Dendritic cell treated with granulocyte-macrophage colony-stimulating factor and Interleukin-4, amounts not matched to agents 40 ng/mL and 50 ng/mL, for 4 days (primary cell): Measurements from ENCODE around the gene FGF7.

ENCODE experiments used
- H3K27ac Mint-ChIP-seq: one replicate; pipeline ENCODE4 v1.8.0; 2022; ENCODE audit warnings: mild to moderate bottlenecking, mixed read lengths
- H3K27me3 Mint-ChIP-seq: one replicate; pipeline ENCODE4 v1.8.0; 2022; ENCODE audit warnings: mild to moderate bottlenecking, mixed read lengths
- H3K36me3 Mint-ChIP-seq: one replicate; pipeline ENCODE4 v1.8.0; 2022; ENCODE audit warnings: low read depth, mixed read lengths
- H3K4me1 Mint-ChIP-seq: one replicate; pipeline ENCODE4 v1.8.0; 2022; ENCODE audit warnings: low read depth, mixed read lengths
- H3K4me3 Mint-ChIP-seq: one replicate; pipeline ENCODE4 v1.8.0; 2022; ENCODE audit warnings: mild to moderate bottlenecking, moderate library complexity, mixed read lengths
- H3K9me3 Mint-ChIP-seq: one replicate; pipeline ENCODE4 v1.8.0; 2022; ENCODE audit warnings: mixed read lengths
- intact Hi-C: fragments of 100-400 bp; cut with micrococcal nuclease; formaldehyde crosslinking; loops from one replicate; pipeline ENCODE4 v1.15.0; 2022

FGF7 gene

GRCh38 chr15:49423901-49424550 is 984 bp downstream of the FGF7 start:
- Mint-ChIP-seq H3K27me3 (no peaks in the 10 kb centered on the region), H3K4me1 (no peaks in the 10 kb centered on the region), H3K9me3 (peaks cover 8% of the 10 kb centered on the region), H3K36me3 (no peaks in the 10 kb centered on the region), H3K4me3 (no peak overlapping the region), H3K27ac (no peak overlapping the region)
- intact Hi-C loops = loop anchor here (2.0 to 5.0 kb wide), 3 partner anchors 189 to 562 kb away; partner anchors contain the start of gene SECISBP2L

GRCh38 chr15:49424954-49425353 is 1.9 kb downstream of the FGF7 start:
- no peaks in the 10 kb centered on the region for H3K27me3 Mint-ChIP-seq
- peaks cover 8% of the 10 kb centered on the region for H3K9me3 Mint-ChIP-seq

GRCh38 chr15:49427372-49427771 is 4.3 kb downstream of the FGF7 start:
- H3K27ac Mint-ChIP-seq = no peak overlapping the region
- intact Hi-C loops = no loop called here
- no peaks in the 10 kb centered on the region for H3K36me3 Mint-ChIP-seq
- no peaks in the 10 kb centered on the region for H3K9me3 Mint-ChIP-seq
- H3K27me3 Mint-ChIP-seq = no peaks in the 10 kb centered on the region
- H3K4me1 Mint-ChIP-seq = no peaks in the 10 kb centered on the region
- H3K4me3 Mint-ChIP-seq = no peak overlapping the region

More at GRCh38 chr15:49424954-49425353, 1.9 kb downstream of the FGF7 start:
- H3K27ac Mint-ChIP-seq = no peak overlapping the region
- intact Hi-C loops = loop anchor here (5.0 kb wide), 2 partner anchors 378 to 563 kb away; partner anchors contain the start of gene SECISBP2L
- H3K36me3 Mint-ChIP-seq = no peaks in the 10 kb centered on the region
- H3K4me1 Mint-ChIP-seq = no peaks in the 10 kb centered on the region
- no peak overlapping the region for H3K4me3 Mint-ChIP-seq

GRCh38 chr15:49428409-49429095 is 5.5 kb downstream of the FGF7 start:
- intact Hi-C loops = no loop called here
- H3K27me3 Mint-ChIP-seq = no peaks in the 10 kb centered on the region
- H3K27ac Mint-ChIP-seq = no peak overlapping the region
- no peaks in the 10 kb centered on the region for H3K9me3 Mint-ChIP-seq
- H3K4me1 Mint-ChIP-seq = no peaks in the 10 kb centered on the region
- no peaks in the 10 kb centered on the region for H3K36me3 Mint-ChIP-seq
- H3K4me3 Mint-ChIP-seq = no peak overlapping the region

GRCh38 chr15:49430046-49430445 is 7.0 kb downstream of the FGF7 start:
- intact Hi-C loops = no loop called here

GRCh38 chr15:49435174-49435573 is 12.1 kb downstream of the FGF7 start:
- intact Hi-C loops = no loop called here
- H3K9me3 Mint-ChIP-seq = no peaks in the 10 kb centered on the region
- H3K4me1 Mint-ChIP-seq = peaks cover 17% of the 10 kb centered on the region
- no peaks in the 10 kb centered on the region for H3K36me3 Mint-ChIP-seq
- H3K27ac Mint-ChIP-seq = no peak overlapping the region
- no peak overlapping the region for H3K4me3 Mint-ChIP-seq
- no peaks in the 10 kb centered on the region for H3K27me3 Mint-ChIP-seq

More at GRCh38 chr15:49430046-49430445, 7.0 kb downstream of the FGF7 start:
- no peaks in the 10 kb centered on the region for H3K36me3 Mint-ChIP-seq
- no peaks in the 10 kb centered on the region for H3K4me1 Mint-ChIP-seq
- H3K9me3 Mint-ChIP-seq = no peaks in the 10 kb centered on the region
- no peaks in the 10 kb centered on the region for H3K27me3 Mint-ChIP-seq
- H3K4me3 Mint-ChIP-seq = no peak overlapping the region
- no peak overlapping the region for H3K27ac Mint-ChIP-seq

GRCh38 chr15:49436751-49437150 is 13.7 kb downstream of the FGF7 start:
- H3K4me3 Mint-ChIP-seq = no peak overlapping the region
- no peak overlapping the region for H3K27ac Mint-ChIP-seq
- H3K4me1 Mint-ChIP-seq = peaks cover 17% of the 10 kb centered on the region
- no peaks in the 10 kb centered on the region for H3K36me3 Mint-ChIP-seq
- no peaks in the 10 kb centered on the region for H3K27me3 Mint-ChIP-seq
- no peaks in the 10 kb centered on the region for H3K9me3 Mint-ChIP-seq
- intact Hi-C loops = no loop called here

GRCh38 chr15:49438962-49439631 is 16.1 kb downstream of the FGF7 start:
- H3K9me3 Mint-ChIP-seq = no peaks in the 10 kb centered on the region
- H3K4me1 Mint-ChIP-seq = peaks cover 17% of the 10 kb centered on the region

GRCh38 chr15:49439678-49440395 is 16.8 kb downstream of the FGF7 start:
- Mint-ChIP-seq H3K4me3 (no peak overlapping the region), H3K27me3 (no peaks in the 10 kb centered on the region), H3K9me3 (no peaks in the 10 kb centered on the region), H3K27ac (no peak overlapping the region), H3K4me1 (peaks cover 17% of the 10 kb centered on the region), H3K36me3 (no peaks in the 10 kb centered on the region)
- intact Hi-C loops = no loop called here

More at GRCh38 chr15:49438962-49439631, 16.1 kb downstream of the FGF7 start:
- Mint-ChIP-seq H3K27me3 (no peaks in the 10 kb centered on the region), H3K4me3 (no peak overlapping the region), H3K27ac (peak overlapping the region; percentile 54), H3K36me3 (no peaks in the 10 kb centered on the region)
- intact Hi-C loops = no loop called here

GRCh38 chr15:49441356-49441755 is 18.3 kb downstream of the FGF7 start:
- Mint-ChIP-seq H3K4me3 (no peak overlapping the region), H3K4me1 (peaks cover 17% of the 10 kb centered on the region), H3K27ac (no peak overlapping the region), H3K27me3 (no peaks in the 10 kb centered on the region), H3K36me3 (no peaks in the 10 kb centered on the region), H3K9me3 (no peaks in the 10 kb centered on the region)
- intact Hi-C loops = no loop called here

GRCh38 chr15:49441816-49442215 is 18.8 kb downstream of the FGF7 start:
- Mint-ChIP-seq H3K4me1 (peaks cover 17% of the 10 kb centered on the region), H3K4me3 (no peak overlapping the region), H3K27ac (no peak overlapping the region), H3K9me3 (no peaks in the 10 kb centered on the region), H3K27me3 (no peaks in the 10 kb centered on the region), H3K36me3 (no peaks in the 10 kb centered on the region)
- intact Hi-C loops = no loop called here

GRCh38 chr15:49452595-49452994 is 29.6 kb downstream of the FGF7 start:
- Mint-ChIP-seq H3K4me3 (no peak overlapping the region), H3K27me3 (no peaks in the 10 kb centered on the region), H3K4me1 (no peaks in the 10 kb centered on the region), H3K36me3 (no peaks in the 10 kb centered on the region), H3K9me3 (no peaks in the 10 kb centered on the region), H3K27ac (no peak overlapping the region)
- intact Hi-C loops = no loop called here

GRCh38 chr15:49456166-49456565 is 33.1 kb downstream of the FGF7 start:
- no peaks in the 10 kb centered on the region for H3K27me3 Mint-ChIP-seq
- no peaks in the 10 kb centered on the region for H3K36me3 Mint-ChIP-seq
- no peaks in the 10 kb centered on the region for H3K9me3 Mint-ChIP-seq
- H3K4me1 Mint-ChIP-seq = peaks cover 5% of the 10 kb centered on the region
- H3K4me3 Mint-ChIP-seq = no peak overlapping the region
- no peak overlapping the region for H3K27ac Mint-ChIP-seq
- intact Hi-C loops = no loop called here

GRCh38 chr15:49458145-49458544 is 35.1 kb downstream of the FGF7 start:
- no peaks in the 10 kb centered on the region for H3K36me3 Mint-ChIP-seq
- H3K27me3 Mint-ChIP-seq = no peaks in the 10 kb centered on the region
- intact Hi-C loops = no loop called here
- H3K4me1 Mint-ChIP-seq = peaks cover 19% of the 10 kb centered on the region
- no peaks in the 10 kb centered on the region for H3K9me3 Mint-ChIP-seq
- no peak overlapping the region for H3K27ac Mint-ChIP-seq
- no peak overlapping the region for H3K4me3 Mint-ChIP-seq
